Gastroesophageal sphincter (tissue), 4 donors: ENCODE data around the gene FUT9. TPM values are rescaled to one million over a fixed set of nuclear protein-coding genes. Genes with fewer than 3 reads are reported as not detected.

Source experiments
- ATAC-seq: fragments of 150-250 bp; one replicate; pipeline ENCODE4 v1.9.1; 2016; ENCODE audit warnings: mild to moderate bottlenecking, moderate library complexity
- H3K27ac ChIP-seq, 4 donors: fragments of 200-600 bp; sonication (generic) in 3 of 4; 1 replicate in 3 of 4; 2 replicates in 1 of 4; pipeline ENCODE4 v1.5.1; 2016 to 2019
- H3K27me3 ChIP-seq: fragments of 200-600 bp; sonication (generic); one replicate; pipeline ENCODE4 v1.5.1; 2019
- H3K36me3 ChIP-seq, 2 donors: fragments of 200-600 bp; sonication (generic); one replicate each; pipeline ENCODE4 v1.5.1; 2019; ENCODE audit warnings: control low read depth in 1 of 2
- H3K4me1 ChIP-seq, 3 donors: fragments of 200-600 bp; sonication (generic); 1 replicate in 2 of 3; 2 replicates in 1 of 3; pipeline ENCODE4 v1.5.1; 2016 to 2019; ENCODE audit warnings: control low read depth in 2 of 3
- H3K4me3 ChIP-seq, 2 donors: fragments of 200-600 bp; sonication (generic); one replicate each; pipeline ENCODE4 v1.5.1; 2019; ENCODE audit warnings: mild to moderate bottlenecking in 1 of 2, moderate library complexity in 1 of 2
- H3K9me3 ChIP-seq, 3 donors: fragments of 200-600 bp; sonication (generic); one replicate each; pipeline ENCODE4 v1.5.1; 2017 to 2019; ENCODE audit warnings: control low read depth in 2 of 3
- EP300 ChIP-seq: sonication (generic); formaldehyde crosslinking; IDR thresholded peaks from one replicate; pipeline ENCODE4 v1.6.1; 2017; ENCODE audit warnings: antibody characterized with exemption, mild to moderate bottlenecking
- POLR2A ChIP-seq, 2 donors: fragments of 450-650 bp; IDR thresholded peaks; one replicate each; pipeline ENCODE4 v1.6.1; 2017; ENCODE audit warnings: antibody characterized with exemption in 2 of 2, mild to moderate bottlenecking in 2 of 2, moderate library complexity in 1 of 2
- POLR2AphosphoS5 ChIP-seq: sonication (generic); formaldehyde crosslinking; IDR thresholded peaks from one replicate; pipeline ENCODE4 v1.6.1; 2017; ENCODE audit warnings: antibody characterized with exemption
- WGBS, 2 donors: methylation state at CpG; one replicate each; pipeline ENCODE4 v1.1.5; 2018; ENCODE audit warnings: low coverage in 1 of 2; 5-methylcytosine and 5-hydroxymethylcytosine counted together
- total RNA-seq, 4 donors: library from RNA; depleted of rRNA; stranded (reverse); fragments of >200 nt; gene quantifications; one replicate each; pipeline ENCODE4 v1.1.0, GENCODE V29; 2016
- TF ChIP-seq, protein P1 (sequence below), 4 experiments: fragments of 200-600 bp in 2 of 4; fragments of 450-650 bp in 2 of 4; sonication (generic) in 1 of 4; IDR thresholded peaks; one replicate each; pipeline ENCODE4 v1.5.1; 2017 to 2019; ENCODE audit warnings: antibody characterized with exemption in 4 of 4, mild to moderate bottlenecking in 2 of 4, moderate library complexity in 2 of 4

FUT9 gene
- total RNA-seq, 4 donors from 2014 or later: under 0.01 TPM; not detected in 3

- no peak for ATAC-seq
- Histone ChIP-seq H3K4me3 (no peak overlapping the region), H3K9me3 (no peaks in the 10 kb centered on the region), H3K27me3 (no peaks in the 10 kb centered on the region), H3K36me3 (no peaks in the 10 kb centered on the region), H3K27ac (no peak overlapping the region), H3K4me1 (no peaks in the 10 kb centered on the region)
- TF ChIP-seq EP300 (no peak), POLR2AphosphoS5 (no peak), POLR2A (IDR thresholded peaks at IDR 0.05) (no peak)
- TF ChIP-seq, protein P1, sequence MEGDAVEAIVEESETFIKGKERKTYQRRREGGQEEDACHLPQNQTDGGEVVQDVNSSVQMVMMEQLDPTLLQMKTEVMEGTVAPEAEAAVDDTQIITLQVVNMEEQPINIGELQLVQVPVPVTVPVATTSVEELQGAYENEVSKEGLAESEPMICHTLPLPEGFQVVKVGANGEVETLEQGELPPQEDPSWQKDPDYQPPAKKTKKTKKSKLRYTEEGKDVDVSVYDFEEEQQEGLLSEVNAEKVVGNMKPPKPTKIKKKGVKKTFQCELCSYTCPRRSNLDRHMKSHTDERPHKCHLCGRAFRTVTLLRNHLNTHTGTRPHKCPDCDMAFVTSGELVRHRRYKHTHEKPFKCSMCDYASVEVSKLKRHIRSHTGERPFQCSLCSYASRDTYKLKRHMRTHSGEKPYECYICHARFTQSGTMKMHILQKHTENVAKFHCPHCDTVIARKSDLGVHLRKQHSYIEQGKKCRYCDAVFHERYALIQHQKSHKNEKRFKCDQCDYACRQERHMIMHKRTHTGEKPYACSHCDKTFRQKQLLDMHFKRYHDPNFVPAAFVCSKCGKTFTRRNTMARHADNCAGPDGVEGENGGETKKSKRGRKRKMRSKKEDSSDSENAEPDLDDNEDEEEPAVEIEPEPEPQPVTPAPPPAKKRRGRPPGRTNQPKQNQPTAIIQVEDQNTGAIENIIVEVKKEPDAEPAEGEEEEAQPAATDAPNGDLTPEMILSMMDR (IDR thresholded peaks at IDR 0.05): no peak
Measured at GRCh38 chr6:96212066-96212465, 196.3 kb downstream of the FUT9 start.

DNA sequence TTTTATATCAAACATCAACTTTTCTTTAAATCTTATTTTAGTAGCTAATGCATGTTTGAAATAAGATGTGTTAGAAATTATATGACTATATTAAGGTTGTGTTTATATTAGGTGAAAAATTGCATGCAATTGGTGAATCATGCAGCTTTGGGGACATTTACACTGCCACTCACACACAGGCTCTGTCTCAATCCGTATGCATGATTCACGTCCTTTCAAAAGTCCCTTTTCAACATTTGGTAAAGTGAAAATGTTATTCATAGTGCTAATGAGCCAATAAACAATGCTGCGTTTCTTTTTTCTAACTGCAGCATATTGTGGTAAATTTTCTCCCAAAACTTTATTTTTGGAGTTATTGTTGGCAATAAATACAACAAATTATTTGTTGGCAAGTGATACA, 198.0 kb downstream of the FUT9 start:
- Histone ChIP-seq H3K36me3 (no peaks in the 10 kb centered on the region), H3K4me1 (no peaks in the 10 kb centered on the region), H3K4me3 (no peak overlapping the region), H3K27ac (no peak overlapping the region), H3K9me3 (no peaks in the 10 kb centered on the region), H3K27me3 (no peaks in the 10 kb centered on the region)
- ATAC-seq: no peak
- WGBS, 2 donors: 64 to 69% methylated on average over 3 of the region's 3 CpGs
- TF ChIP-seq POLR2A (IDR thresholded peaks at IDR 0.05): no peak
- TF ChIP-seq POLR2AphosphoS5: no peak
- TF ChIP-seq EP300: no peak
- TF ChIP-seq, protein P1 (IDR thresholded peaks at IDR 0.05): no peak

GRCh38 chr6:96223695-96224094, 207.9 kb downstream of the FUT9 start:
- Histone ChIP-seq H3K36me3 (no peaks in the 10 kb centered on the region), H3K4me3 (no peak overlapping the region), H3K4me1 (no peaks in the 10 kb centered on the region), H3K27me3 (no peaks in the 10 kb centered on the region), H3K9me3 (no peaks in the 10 kb centered on the region), H3K27ac (no peak overlapping the region)
- TF ChIP-seq POLR2AphosphoS5 (no peak), POLR2A (IDR thresholded peaks at IDR 0.05) (no peak), EP300 (no peak)
- TF ChIP-seq, protein P1 (IDR thresholded peaks at IDR 0.05): no peak
- 7 to 27% methylated on average over 1 of the region's 1 CpG for WGBS, 2 donors
- no peak for ATAC-seq

GRCh38 chr6:96227135-96227534, 211.4 kb downstream of the FUT9 start:
- no peaks in the 10 kb centered on the region for H3K4me1 ChIP-seq
- no peak overlapping the region for H3K27ac ChIP-seq
- TF ChIP-seq POLR2A (IDR thresholded peaks at IDR 0.05): no peak
- TF ChIP-seq, protein P1 (IDR thresholded peaks at IDR 0.05): no peak
- TF ChIP-seq POLR2AphosphoS5: no peak
- no peak for TF ChIP-seq EP300
- H3K4me3 ChIP-seq: no peak overlapping the region
- H3K27me3 ChIP-seq: no peaks in the 10 kb centered on the region
- 35 to 58% methylated on average over 2 of the region's 2 CpGs for WGBS, 2 donors
- ATAC-seq: no peak
- no peaks in the 10 kb centered on the region for H3K36me3 ChIP-seq
- no peaks in the 10 kb centered on the region for H3K9me3 ChIP-seq

DNA sequence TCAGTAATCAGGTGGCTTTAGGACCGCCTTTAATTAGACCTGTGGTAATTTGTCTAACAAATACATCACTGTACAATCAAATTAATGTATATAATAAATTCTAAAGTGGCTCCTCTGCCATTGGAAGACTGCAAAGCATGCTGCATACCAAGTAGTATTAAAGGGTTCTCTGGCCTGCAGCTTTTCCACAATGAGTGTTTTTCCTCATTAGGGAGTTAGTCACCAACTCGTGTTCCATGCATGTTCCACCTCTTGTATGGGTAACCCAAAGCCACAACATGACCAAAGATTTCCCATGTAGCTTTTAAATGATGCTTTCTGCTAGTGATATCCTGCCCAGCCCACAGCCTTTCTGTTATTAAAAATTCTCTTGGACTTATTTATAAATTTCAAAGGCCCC, 218.7 kb downstream of the FUT9 start:
- H3K4me3 ChIP-seq: no peak overlapping the region
- no peak for ATAC-seq
- WGBS, 2 donors: 69 to 93% methylated on average over 1 to 2 of the region's 2 CpGs

More for the DNA sequence above, 218.7 kb downstream of the FUT9 start:
- no peaks in the 10 kb centered on the region for H3K4me1 ChIP-seq
- no peaks in the 10 kb centered on the region for H3K36me3 ChIP-seq
- no peak overlapping the region for H3K27ac ChIP-seq
- no peaks in the 10 kb centered on the region for H3K9me3 ChIP-seq
- no peak for TF ChIP-seq POLR2AphosphoS5
- TF ChIP-seq, protein P1 (IDR thresholded peaks at IDR 0.05): no peak
- no peak for TF ChIP-seq POLR2A (IDR thresholded peaks at IDR 0.05)
- no peaks in the 10 kb centered on the region for H3K27me3 ChIP-seq
